ENCODE results near the gene WDR37.

GRCh38 chr10:1174022-1174421, 117.8 kb downstream of the WDR37 start:
- TF ChIP-seq YY1 (IDR thresholded peaks at IDR 0.05; ENCODE audit: borderline replicate concordance in 1 of 3, control insufficient read depth in 1 of 3, extremely low read depth in 1 of 3, insufficient read depth in 3 of 3, insufficient read length in 1 of 3, insufficient replicate concordance in 2 of 3, low read depth in 1 of 3, low read length in 2 of 3), result no peak
- TF ChIP-seq NFRKB (IDR thresholded peaks at IDR 0.05; ENCODE audit: low read depth), result no peak
- TF ChIP-seq, protein P1, sequence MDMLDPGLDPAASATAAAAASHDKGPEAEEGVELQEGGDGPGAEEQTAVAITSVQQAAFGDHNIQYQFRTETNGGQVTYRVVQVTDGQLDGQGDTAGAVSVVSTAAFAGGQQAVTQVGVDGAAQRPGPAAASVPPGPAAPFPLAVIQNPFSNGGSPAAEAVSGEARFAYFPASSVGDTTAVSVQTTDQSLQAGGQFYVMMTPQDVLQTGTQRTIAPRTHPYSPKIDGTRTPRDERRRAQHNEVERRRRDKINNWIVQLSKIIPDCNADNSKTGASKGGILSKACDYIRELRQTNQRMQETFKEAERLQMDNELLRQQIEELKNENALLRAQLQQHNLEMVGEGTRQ (CRISPR knock-in tag; IDR thresholded peaks at IDR 0.05), result no peak

Data from K562 (cell line).